K562 (cell line): ENCODE results near the gene JPT1. TPM values are rescaled to one million over a fixed set of nuclear protein-coding genes. Genes with fewer than 3 reads are reported as not detected.

ENCODE experiments used
- ARID1B ChIP-seq: fragments of 450-650 bp; IDR thresholded peaks from 2 replicates; pipeline ENCODE4 v1.6.1; 2016; ENCODE audit warnings: antibody characterized with exemption, mild to moderate bottlenecking, inconsistent platforms
- CEBPG ChIP-seq, 3 experiments: fragments of 200-800 bp in 1 of 3; sonication (Bioruptor generic) in 1 of 3; sonication (generic) in 1 of 3; formaldehyde crosslinking in 1 of 3; IDR thresholded peaks in 2 of 3; conservative IDR thresholded peaks in 1 of 3; 2 replicates each; pipeline versions ENCODE4 v1.6.1 to v1.8.0; 2016 to 2022; ENCODE audit warnings: missing compliant biosample characterization in 2 of 3, missing genetic modification characterization in 2 of 3, mild to moderate bottlenecking in 1 of 3, missing genetic modification reagents in 1 of 3
- CTBP1 ChIP-seq: fragments of 450-650 bp; IDR thresholded peaks from 2 replicates; pipeline ENCODE4 v1.6.1; 2016; ENCODE audit warnings: borderline replicate concordance
- DMBX1 ChIP-seq: fragments of 250-450 bp; sonication (Bioruptor Pico); IDR thresholded peaks from 2 replicates; pipeline ENCODE4 v1.8.0; 2022; ENCODE audit warnings: inconsistent platforms, mild to moderate bottlenecking, moderate library complexity, borderline replicate concordance
- DNMT1 ChIP-seq: fragments of 450-650 bp; IDR thresholded peaks from 2 replicates; pipeline ENCODE4 v1.6.1; 2016; ENCODE audit warnings: antibody characterized with exemption, mild to moderate bottlenecking
- ELF2 ChIP-seq: fragments of 250-450 bp; sonication (Bioruptor Pico); IDR thresholded peaks from 2 replicates; pipeline ENCODE4 v1.5.0; 2021; ENCODE audit warnings: mild to moderate bottlenecking
- EP400 ChIP-seq: fragments of 450-650 bp; IDR thresholded peaks from 2 replicates; pipeline ENCODE4 v1.6.1; 2017; ENCODE audit warnings: antibody characterized with exemption, mild to moderate bottlenecking, moderate library complexity
- FOXK1 ChIP-seq: sonication (generic); formaldehyde crosslinking; IDR thresholded peaks from 2 replicates; pipeline ENCODE4 v1.8.0; 2022; ENCODE audit warnings: missing genetic modification reagents, mild to moderate bottlenecking, borderline replicate concordance
- GATAD2A ChIP-seq: fragments of 450-650 bp; IDR thresholded peaks from 2 replicates; pipeline ENCODE4 v1.6.1; 2017
- GTF2A2 ChIP-seq: IDR thresholded peaks from 2 replicates; pipeline ENCODE4 v1.6.1; 2016; ENCODE audit warnings: mild to moderate bottlenecking, missing genetic modification characterization, missing compliant biosample characterization
- KDM5B ChIP-seq: fragments of 200-600 bp; sonication (generic); IDR thresholded peaks from 2 replicates; pipeline ENCODE4 v1.6.1; 2012; ENCODE audit warnings: low read depth, mild to moderate bottlenecking, moderate library complexity, low read length, control low read depth, inconsistent platforms; ENCODE audit not compliant: insufficient replicate concordance
- MXI1 ChIP-seq: IDR thresholded peaks from 2 replicates; pipeline ENCODE4 v1.6.1; 2011; ENCODE audit warnings: low read depth, mild to moderate bottlenecking, improper control_type of control experiment, low read length
- NKRF ChIP-seq: fragments of 450-650 bp; IDR thresholded peaks from 2 replicates; pipeline ENCODE4 v1.6.1; 2016; ENCODE audit warnings: borderline replicate concordance
- RBBP5 ChIP-seq: fragments of 200-600 bp; sonication (generic); IDR thresholded peaks from 2 replicates; pipeline ENCODE4 v1.6.1; 2012; ENCODE audit warnings: borderline replicate concordance, mild to moderate bottlenecking, low read length, control low read depth, inconsistent platforms; ENCODE audit not compliant: insufficient read depth, poor library complexity, severe bottlenecking
- SAFB2 ChIP-seq: fragments of 200-400 bp; formaldehyde crosslinking; IDR thresholded peaks from 2 replicates; pipeline ENCODE4 v1.6.1; 2018; ENCODE audit warnings: borderline replicate concordance, low read length, low read depth, moderate library complexity; ENCODE audit not compliant: severe bottlenecking
- SRSF9 ChIP-seq: fragments of 200-400 bp; formaldehyde crosslinking; IDR thresholded peaks from 2 replicates; pipeline ENCODE4 v1.6.1; 2017; ENCODE audit warnings: low read depth, low read length, borderline replicate concordance
- TAF1 ChIP-seq: IDR thresholded peaks from 2 replicates; pipeline ENCODE4 v1.6.1; 2011; ENCODE audit warnings: mild to moderate bottlenecking, low read length, moderate library complexity; ENCODE audit not compliant: insufficient read depth, control insufficient read depth, severe bottlenecking; ENCODE audit errors: extremely low read depth
- TEAD1 ChIP-seq, 2 experiments: fragments of 450-650 bp in 1 of 2; sonication (generic) in 1 of 2; formaldehyde crosslinking; IDR thresholded peaks; 2 replicates each; pipeline versions ENCODE4 v1.4.0 to v1.8.0; 2020 to 2022; ENCODE audit warnings: mild to moderate bottlenecking in 2 of 2, missing genetic modification reagents in 1 of 2
- ZBTB7A ChIP-seq: IDR thresholded peaks from 2 replicates; pipeline ENCODE4 v1.6.1; 2011; ENCODE audit warnings: low read depth, mild to moderate bottlenecking, low read length, moderate library complexity, borderline replicate concordance; ENCODE audit not compliant: control insufficient read depth
- ZMIZ1 ChIP-seq, 2 experiments: fragments of 150-350 bp in 1 of 2; IDR thresholded peaks; 2 replicates each; pipeline ENCODE4 v1.6.1; 2012 to 2016; ENCODE audit warnings: low read depth in 2 of 2, low read length in 2 of 2, mild to moderate bottlenecking in 1 of 2, moderate library complexity in 1 of 2
- polyA plus RNA-seq, 8 experiments: library from polyadenylated mRNA; depleted of rRNA in 4 of 8; stranded (reverse) in 5 of 8; unstranded in 3 of 8; fragments of >200 nt; fragmentation: Nextera tagmentation in 2 of 8; fragmentation: Illumina TruSeq in 1 of 8; extraction: Ambion mirVana in 2 of 8; extraction: Trizol in 1 of 8; gene quantifications; 2 replicates each; pipeline versions ENCODE4 v1.2.1 to v1.2.3, GENCODE V29; 2011 to 2014; ENCODE audit warnings: inconsistent platforms in 1 of 8, missing spikeins in 1 of 8
- total RNA-seq, 7 experiments: library from RNA; depleted of rRNA in 6 of 7; stranded (reverse); fragments of >200 nt in 6 of 7; fragmentation: Illumina TruSeq in 2 of 7; extraction: Trizol in 2 of 7; gene quantifications; 2 replicates each; pipeline versions ENCODE4 v1.2.1 to v1.2.3, GENCODE V29; 2011 to 2021; ENCODE audit warnings: low replicate concordance in 1 of 7

JPT1 gene
- total and polyA plus RNA-seq, 9 of the 15 experiments (the other 6 are each of a cell fraction or from before 2014, with no cell fraction given) = 56.7 to 292 (median 144) TPM

GRCh38 chr17:75154195-75155106, at the start of gene JPT1 (continued):
- TF ChIP-seq CTBP1 (peak; percentile 54), CEBPG (CRISPR knock-in tag; IDR thresholded peaks at IDR 0.05) (no peak), CEBPG (tag; conservative IDR thresholded peaks at IDR 0.05 in 1 of 2, IDR thresholded peaks at IDR 0.05 in 1 of 2) (no peak), MXI1 (peak; percentile 25; the same call in 1 of the 2 replicates), SRSF9 (no peak), RBBP5 (peak; percentile 93), NKRF (peak; percentile 56; the same call in 1 of the 2 replicates), FOXK1 (CRISPR knock-in tag) (0 out of 2 replicates have a peak, but pooled peaks have one; percentile 51), DMBX1 (CRISPR knock-in tag) (0 out of 2 replicates have a peak, but pooled peaks have one; percentile 28), GATAD2A (no peak), TEAD1 (CRISPR knock-in tag; IDR thresholded peaks at IDR 0.05) (peak in 1 of 2 experiments; percentile 13; a peak in 1 of 4 replicates), ZBTB7A (peak; percentile 89), KDM5B (peak; percentile 100), TAF1 (peak; percentile 95), GTF2A2 (peak; percentile 96), ZMIZ1 (IDR thresholded peaks at IDR 0.05; ENCODE audit: low read depth in 2 of 2, low read length in 2 of 2) (peak in 1 of 2 experiments; percentile 90; a peak in 2 of 4 replicates), ARID1B (peak; percentile 48; the same call in 1 of the 2 replicates), EP400 (peak; percentile 73), DNMT1 (no peak), ELF2 (no peak), SAFB2 (no peak)
